ENCODE results near the gene CCNH.

CCNH gene

GRCh38 chr5:87403899-87404298 lies 8.8 kb downstream of the CCNH start:
- TF ChIP-seq CTCF (conservative IDR thresholded peaks at IDR 0.05) = no peak
- no peak for TF ChIP-seq ZFX (IDR thresholded peaks at IDR 0.05)

GRCh38 chr5:87403409-87403808 lies 9.3 kb downstream of the CCNH start:
- TF ChIP-seq ZFX (IDR thresholded peaks at IDR 0.05) (no peak), CTCF (conservative IDR thresholded peaks at IDR 0.05) (no peak)

More at GRCh38 chr5:87403899-87404298, 8.8 kb downstream of the CCNH start:
- no peak overlapping the region for H3K27ac ChIP-seq

GRCh38 chr5:87401626-87402025 lies 11.1 kb downstream of the CCNH start:
- no peak overlapping the region for H3K27ac ChIP-seq
- TF ChIP-seq CTCF (conservative IDR thresholded peaks at IDR 0.05) = no peak
- no peak for TF ChIP-seq ZFX (IDR thresholded peaks at IDR 0.05)

More at GRCh38 chr5:87403409-87403808, 9.3 kb downstream of the CCNH start:
- no peak overlapping the region for H3K27ac ChIP-seq

- no peak for TF ChIP-seq ZFX (IDR thresholded peaks at IDR 0.05)
- TF ChIP-seq CTCF (conservative IDR thresholded peaks at IDR 0.05) = peak; percentile 85
- H3K27ac ChIP-seq = no peak overlapping the region
These were observed 12.3 kb downstream of the CCNH start for GRCh38 chr5:87400305-87400899.

- no peak overlapping the region for H3K27ac ChIP-seq
These were observed 13.0 kb downstream of the CCNH start for GRCh38 chr5:87399720-87400119.

GRCh38 chr5:87398981-87399614 lies 13.6 kb downstream of the CCNH start:
- H3K27ac ChIP-seq = no peak overlapping the region
- TF ChIP-seq ZFX (IDR thresholded peaks at IDR 0.05) = no peak
- no peak for TF ChIP-seq CTCF (conservative IDR thresholded peaks at IDR 0.05)

More at GRCh38 chr5:87399720-87400119, 13.0 kb downstream of the CCNH start:
- TF ChIP-seq ZFX (IDR thresholded peaks at IDR 0.05) = no peak
- no peak for TF ChIP-seq CTCF (conservative IDR thresholded peaks at IDR 0.05)

- TF ChIP-seq CTCF (conservative IDR thresholded peaks at IDR 0.05) (no peak), ZFX (IDR thresholded peaks at IDR 0.05) (no peak)
- H3K27ac ChIP-seq = no peak overlapping the region
These were observed 18.1 kb downstream of the CCNH start for GRCh38 chr5:87394411-87395165.
